ENCODE measurements around the gene GGT6. TPM values are rescaled to one million over a fixed set of nuclear protein-coding genes. Genes with fewer than 3 reads are reported as not detected.

GGT6 gene
- total RNA-seq, 4 donors from 2014 or later: not detected

GRCh38 chr17:4540224-4540651, 20.1 kb downstream of the GGT6 start:
- H3K27me3 ChIP-seq: peaks cover 0 to 9% (median 0%) of the 10 kb centered on the region in 4 donors
- intact Hi-C loops (cut with DNase I): no loop called here
- no peak for DNase-seq (ENCODE audit: extremely low spot score)
- no peaks in the 10 kb centered on the region for H3K9me3 ChIP-seq
- H3K36me3 ChIP-seq: peaks cover 51 to 78% (median 73%) of the 10 kb centered on the region in 4 donors
- H3K27ac ChIP-seq (replicated peaks in 1 of 4): peak overlapping the region in 2 of 4 donors; percentile 54 to 74
- no peak for TF ChIP-seq EP300 (IDR thresholded peaks at IDR 0.05)
- TF ChIP-seq CTCF (IDR thresholded peaks at IDR 0.05): peak in 1 of 3 experiments; percentile 16
- H3K4me3 ChIP-seq: peak overlapping the region in 1 of 4 donors; percentile 7
- WGBS: 70% methylated on average over 9 of the region's 14 CpGs
- peaks cover 54 to 70% (median 61%) of the 10 kb centered on the region in 4 donors for H3K4me1 ChIP-seq

DNA sequence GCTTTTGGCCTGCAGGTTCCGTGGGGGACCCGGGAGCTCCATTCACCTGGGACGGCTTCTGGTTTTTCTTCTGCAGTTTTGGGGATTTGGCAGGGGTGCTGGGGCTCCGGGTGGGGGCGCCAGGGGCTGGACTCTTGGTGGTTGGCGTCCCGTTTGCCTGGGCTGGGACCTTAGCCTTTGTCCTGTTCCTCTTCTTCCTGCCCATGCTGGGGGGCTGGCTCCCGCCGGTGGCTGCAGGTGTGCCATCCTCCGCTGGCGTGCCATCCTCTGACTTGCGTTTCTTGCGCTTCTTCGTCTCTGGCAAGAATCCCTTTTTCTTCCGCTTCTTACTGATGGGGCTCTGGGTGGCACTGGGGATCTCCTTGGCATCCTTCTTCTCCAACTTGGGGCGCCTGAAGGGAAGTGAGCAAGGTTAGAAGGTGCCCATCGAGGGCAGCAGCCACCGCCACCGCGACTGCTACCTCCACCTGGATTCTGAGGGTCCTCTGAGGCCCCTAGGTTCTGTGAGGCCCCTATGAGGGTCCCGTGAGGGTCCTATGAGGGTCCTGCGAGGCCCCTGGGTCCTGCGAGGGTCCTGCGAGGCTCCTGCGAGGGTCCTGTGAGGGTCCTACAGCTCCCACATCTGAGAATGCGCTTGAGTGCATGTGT, 20.7 kb downstream of the GGT6 start:
- no peak for TF ChIP-seq EP300 (IDR thresholded peaks at IDR 0.05)
- no peak for TF ChIP-seq CTCF (IDR thresholded peaks at IDR 0.05)
- TF ChIP-seq POLR2AphosphoS5 (IDR thresholded peaks at IDR 0.05): no peak
- no peak for TF ChIP-seq POLR2A (IDR thresholded peaks at IDR 0.05; ENCODE audit: low read depth)
- Histone ChIP-seq H3K9me3 (no peaks in the 10 kb centered on the region), H3K4me1 (peaks cover 60 to 75% (median 66%) of the 10 kb centered on the region in 4 donors), H3K27ac (replicated peaks in 1 of 4) (peak overlapping the region in 2 of 4 donors; percentile 54 to 74), H3K36me3 (peaks cover 46 to 72% (median 67%) of the 10 kb centered on the region in 4 donors), H3K27me3 (peaks cover 0 to 14% (median 0%) of the 10 kb centered on the region in 4 donors), H3K4me3 (peak overlapping the region in 1 of 4 donors; percentile 5)
- 83% methylated on average over 15 of the region's 26 CpGs for WGBS
- no peak for DNase-seq (ENCODE audit: extremely low spot score)
- intact Hi-C loops (cut with DNase I): no loop called here

DNA sequence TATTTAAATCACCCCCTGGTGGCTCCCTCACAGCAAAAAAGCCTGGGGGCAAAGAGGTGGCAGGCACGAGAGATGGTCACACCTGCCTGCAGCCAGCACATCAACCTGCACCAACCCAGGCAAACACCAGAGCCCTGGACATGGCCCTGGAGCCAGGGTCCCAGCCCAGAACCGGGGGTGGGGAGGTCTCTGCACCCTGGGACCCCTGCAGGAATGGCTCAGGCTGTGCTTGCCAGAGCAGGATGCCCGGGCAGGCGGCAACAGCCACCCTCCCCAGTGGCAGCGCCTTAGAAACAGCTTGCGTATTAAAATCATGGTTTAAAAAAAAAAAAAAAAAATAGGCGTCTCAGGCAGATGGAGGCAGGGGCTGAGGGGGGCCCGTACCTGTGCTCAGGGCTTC, 21.4 kb downstream of the GGT6 start:
- intact Hi-C loops (cut with DNase I): no loop called here
- WGBS: 81% methylated on average over 8 of the region's 8 CpGs

DNA sequence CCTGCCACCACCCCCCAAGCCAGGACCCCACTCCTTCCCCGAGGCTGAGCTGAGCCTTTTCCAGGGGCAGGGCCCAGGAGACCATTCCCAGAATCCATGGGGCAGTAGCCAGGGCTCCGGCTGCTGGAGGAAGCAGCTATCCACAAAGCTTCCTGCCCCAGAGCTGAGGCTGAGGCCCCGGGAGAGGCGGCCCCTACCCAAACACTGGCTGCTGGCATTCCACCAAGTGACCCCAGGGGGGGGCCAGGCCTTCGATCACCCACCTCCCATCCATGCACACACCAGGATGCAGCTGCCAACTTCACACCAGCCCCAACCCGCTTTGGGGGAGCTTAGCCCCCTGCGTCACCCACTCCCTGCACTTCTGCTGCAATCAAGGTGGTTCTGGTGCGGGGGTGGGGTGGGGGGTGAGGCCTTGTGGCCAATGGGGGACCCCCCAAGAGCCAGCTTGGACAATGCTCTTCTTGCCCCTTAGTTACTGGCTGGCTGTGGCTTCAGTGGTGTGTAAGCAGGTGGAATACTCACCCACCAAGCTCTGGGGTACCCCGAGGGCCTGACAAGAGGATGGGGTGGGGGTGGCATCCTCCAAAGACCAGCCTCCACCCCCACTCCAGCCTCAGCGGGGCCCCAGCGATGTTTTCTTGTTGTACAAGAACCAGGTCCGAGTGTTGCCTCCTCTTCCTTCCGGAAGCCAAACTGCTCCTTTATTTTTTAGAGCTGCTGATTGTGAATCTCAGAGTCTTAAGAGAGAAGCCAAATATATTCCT, 22.0 kb downstream of the GGT6 start:
- DNase-seq (ENCODE audit: extremely low spot score): no peak
- peak overlapping the region; percentile 52 to 76 (median 70) for H3K27ac ChIP-seq (replicated peaks in 1 of 4)
- intact Hi-C loops (cut with DNase I): no loop called here

More for the DNA sequence above, 21.4 kb downstream of the GGT6 start:
- no peak for TF ChIP-seq POLR2A (IDR thresholded peaks at IDR 0.05; ENCODE audit: low read depth)
- Histone ChIP-seq H3K4me3 (no peak overlapping the region), H3K27ac (replicated peaks in 1 of 4) (peak overlapping the region in 3 of 4 donors; percentile 66 to 76 (median 74)), H3K4me1 (peaks cover 66 to 82% (median 73%) of the 10 kb centered on the region in 4 donors), H3K9me3 (no peaks in the 10 kb centered on the region), H3K36me3 (peaks cover 39 to 66% (median 61%) of the 10 kb centered on the region in 4 donors), H3K27me3 (peaks cover 0 to 21% (median 0%) of the 10 kb centered on the region in 4 donors)
- no peak for DNase-seq (ENCODE audit: extremely low spot score)

More for the DNA sequence above, 22.0 kb downstream of the GGT6 start:
- no peak overlapping the region for H3K4me3 ChIP-seq
- WGBS: 79% methylated on average over 8 of the region's 13 CpGs
- H3K9me3 ChIP-seq: no peaks in the 10 kb centered on the region
- H3K4me1 ChIP-seq: peaks cover 73 to 88% (median 79%) of the 10 kb centered on the region in 4 donors
- TF ChIP-seq POLR2AphosphoS5 (IDR thresholded peaks at IDR 0.05) (no peak), EP300 (IDR thresholded peaks at IDR 0.05) (no peak), CTCF (IDR thresholded peaks at IDR 0.05) (no peak), POLR2A (IDR thresholded peaks at IDR 0.05; ENCODE audit: low read depth) (no peak)
- H3K36me3 ChIP-seq: peaks cover 35 to 60% (median 55%) of the 10 kb centered on the region in 4 donors
- peaks cover 0 to 22% (median 0%) of the 10 kb centered on the region in 4 donors for H3K27me3 ChIP-seq
